Mucosa of rectum (tissue), 2 donors: ENCODE results near the gene TSEN54.

Source experiments
- H3K27ac ChIP-seq, 2 donors: one replicate each; pipeline ENCODE4 v1.7.0; 2013; ENCODE audit warnings: inconsistent platforms in 2 of 2, low read depth in 2 of 2, low read length in 2 of 2
- H3K27me3 ChIP-seq, 2 donors: one replicate each; pipeline ENCODE4 v1.7.0; 2013; ENCODE audit warnings: low read length in 2 of 2; ENCODE audit not compliant: control insufficient read depth in 2 of 2, insufficient read depth in 2 of 2
- H3K36me3 ChIP-seq, 2 donors: one replicate each; pipeline ENCODE4 v1.7.0; 2013; ENCODE audit warnings: low read length in 2 of 2; ENCODE audit not compliant: control insufficient read depth in 2 of 2, insufficient read depth in 2 of 2
- H3K4me1 ChIP-seq, 2 donors: one replicate each; pipeline ENCODE4 v1.7.0; 2013; ENCODE audit warnings: low read length in 2 of 2, mild to moderate bottlenecking in 1 of 2; ENCODE audit not compliant: control insufficient read depth in 2 of 2, insufficient read depth in 2 of 2
- H3K4me3 ChIP-seq, 2 donors: one replicate each; pipeline ENCODE4 v1.7.0; 2013; ENCODE audit warnings: low read length in 2 of 2
- H3K9ac ChIP-seq, 2 donors: one replicate each; pipeline ENCODE4 v1.7.0; 2013; ENCODE audit warnings: low read length in 2 of 2, low read depth in 1 of 2, mild to moderate bottlenecking in 1 of 2
- H3K9me3 ChIP-seq, 2 donors: one replicate each; pipeline ENCODE4 v1.7.0; 2013; ENCODE audit warnings: low read length in 2 of 2; ENCODE audit not compliant: control insufficient read depth in 2 of 2
- donor health status: healthy.
- donor health status: Normal muscosa, but diverticular disease.

TSEN54 gene

DNA sequence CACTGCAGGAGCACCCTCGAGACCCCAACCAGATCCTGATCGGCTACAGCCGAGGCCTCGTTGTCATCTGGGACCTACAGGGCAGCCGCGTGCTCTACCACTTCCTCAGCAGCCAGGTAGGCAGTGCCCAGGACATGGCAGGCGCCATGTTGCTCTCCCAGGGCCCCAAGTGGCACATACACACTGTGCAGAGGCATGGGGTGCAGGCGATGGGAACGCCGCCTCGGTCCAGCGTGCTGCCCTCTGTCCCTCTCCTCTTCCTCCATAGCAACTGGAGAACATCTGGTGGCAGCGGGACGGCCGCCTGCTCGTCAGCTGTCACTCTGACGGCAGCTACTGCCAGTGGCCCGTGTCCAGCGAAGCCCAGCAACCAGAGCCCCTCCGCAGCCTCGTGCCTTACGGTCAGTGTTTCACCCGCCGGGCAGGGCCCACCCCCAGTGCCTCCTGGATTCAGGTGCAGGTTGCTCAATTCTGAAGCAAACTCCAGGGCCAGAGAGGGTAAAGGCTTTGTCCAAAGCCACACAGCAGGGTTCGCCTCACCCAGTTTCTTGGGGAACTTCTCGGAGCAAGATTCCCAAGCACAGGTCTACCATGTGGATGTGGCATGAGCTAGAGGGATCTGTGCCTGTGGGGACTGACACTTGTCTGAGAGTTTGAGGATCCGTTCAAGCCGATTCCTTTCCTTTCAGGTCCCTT is 46.9 kb downstream of the TSEN54 start:
- H3K36me3 ChIP-seq = peaks cover 59 to 64% of the 10 kb centered on the region in 2 donors
- H3K9ac ChIP-seq = no peak overlapping the region
- no peaks in the 10 kb centered on the region for H3K9me3 ChIP-seq

GRCh38 chr17:75564195-75564594 is 47.9 kb downstream of the TSEN54 start:
- no peak overlapping the region for H3K4me3 ChIP-seq
- H3K9me3 ChIP-seq = no peaks in the 10 kb centered on the region
- H3K36me3 ChIP-seq = peaks cover 62 to 65% of the 10 kb centered on the region in 2 donors
- H3K4me1 ChIP-seq = no peaks in the 10 kb centered on the region
- no peak overlapping the region for H3K27ac ChIP-seq
- H3K9ac ChIP-seq = no peak overlapping the region
- no peaks in the 10 kb centered on the region for H3K27me3 ChIP-seq

More for the DNA sequence above, 46.9 kb downstream of the TSEN54 start:
- no peak overlapping the region for H3K4me3 ChIP-seq
- no peak overlapping the region for H3K27ac ChIP-seq
- peaks cover 3% of the 10 kb centered on the region in 2 donors for H3K4me1 ChIP-seq
- no peaks in the 10 kb centered on the region for H3K27me3 ChIP-seq

- H3K36me3 ChIP-seq = peaks cover 60 to 63% of the 10 kb centered on the region in 2 donors
Measured at GRCh38 chr17:75565066-75565465, 48.7 kb downstream of the TSEN54 start.

GRCh38 chr17:75565618-75566017 is 49.3 kb downstream of the TSEN54 start:
- H3K27me3 ChIP-seq = no peaks in the 10 kb centered on the region
- H3K9ac ChIP-seq = no peak overlapping the region
- H3K27ac ChIP-seq = no peak overlapping the region
- no peak overlapping the region for H3K4me3 ChIP-seq
- H3K4me1 ChIP-seq = peaks cover 0 to under 1% of the 10 kb centered on the region in 2 donors
- H3K36me3 ChIP-seq = peaks cover 65% of the 10 kb centered on the region in 2 donors
- H3K9me3 ChIP-seq = no peaks in the 10 kb centered on the region

More at GRCh38 chr17:75565066-75565465, 48.7 kb downstream of the TSEN54 start:
- Histone ChIP-seq H3K4me3 (no peak overlapping the region), H3K9me3 (no peaks in the 10 kb centered on the region), H3K9ac (no peak overlapping the region), H3K27me3 (no peaks in the 10 kb centered on the region), H3K4me1 (no peaks in the 10 kb centered on the region), H3K27ac (no peak overlapping the region)

DNA sequence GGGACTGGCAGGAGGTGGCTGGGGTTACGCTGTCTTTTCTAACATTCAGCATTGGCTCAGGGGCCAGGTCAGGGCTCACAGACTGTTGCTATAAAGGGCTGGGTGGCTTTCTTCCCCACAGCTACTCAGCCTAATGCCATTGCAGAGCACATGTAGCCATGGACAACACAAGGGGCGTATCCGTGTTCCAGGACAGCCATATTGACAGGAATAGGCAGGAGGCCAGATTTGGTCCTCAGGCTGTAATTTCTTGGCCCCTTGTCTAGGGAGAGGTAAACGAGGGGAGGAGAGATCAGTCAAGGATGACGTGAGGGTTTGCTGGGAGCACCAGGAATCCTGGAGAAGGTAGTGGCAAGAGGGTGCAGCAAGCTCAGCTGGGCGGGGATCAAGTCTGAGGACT is 50.1 kb downstream of the TSEN54 start:
- Histone ChIP-seq H3K4me1 (peaks cover 0 to 3% of the 10 kb centered on the region in 2 donors), H3K36me3 (peaks cover 68 to 70% of the 10 kb centered on the region in 2 donors), H3K27me3 (no peaks in the 10 kb centered on the region), H3K9me3 (no peaks in the 10 kb centered on the region), H3K27ac (no peak overlapping the region), H3K9ac (no peak overlapping the region), H3K4me3 (no peak overlapping the region)

DNA sequence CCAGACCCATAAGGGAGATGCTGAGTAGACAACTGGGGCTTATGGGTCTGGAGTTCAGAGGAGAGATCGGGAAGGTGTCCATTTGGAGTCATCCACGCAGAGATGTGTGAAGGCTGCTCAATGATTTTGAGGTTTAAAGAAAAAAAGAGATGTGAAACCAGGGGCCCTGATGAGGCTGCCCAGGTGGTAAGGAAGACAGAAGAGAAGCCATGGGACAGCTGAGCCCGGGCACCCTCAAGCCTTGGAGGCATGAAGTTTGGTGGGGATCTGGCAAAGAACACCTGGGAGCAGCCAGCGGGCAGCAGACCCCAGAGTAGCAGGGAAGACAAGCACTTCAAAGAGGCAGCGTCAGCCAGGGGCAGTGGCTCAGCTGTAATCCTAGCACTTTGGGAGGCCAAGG is 50.5 kb downstream of the TSEN54 start:
- H3K4me1 ChIP-seq = peaks cover 0 to 3% of the 10 kb centered on the region in 2 donors
- H3K36me3 ChIP-seq = peaks cover 71 to 74% of the 10 kb centered on the region in 2 donors
- H3K27me3 ChIP-seq = no peaks in the 10 kb centered on the region
- H3K27ac ChIP-seq = no peak overlapping the region
- H3K9ac ChIP-seq = no peak overlapping the region
- no peak overlapping the region for H3K4me3 ChIP-seq
- no peaks in the 10 kb centered on the region for H3K9me3 ChIP-seq

DNA sequence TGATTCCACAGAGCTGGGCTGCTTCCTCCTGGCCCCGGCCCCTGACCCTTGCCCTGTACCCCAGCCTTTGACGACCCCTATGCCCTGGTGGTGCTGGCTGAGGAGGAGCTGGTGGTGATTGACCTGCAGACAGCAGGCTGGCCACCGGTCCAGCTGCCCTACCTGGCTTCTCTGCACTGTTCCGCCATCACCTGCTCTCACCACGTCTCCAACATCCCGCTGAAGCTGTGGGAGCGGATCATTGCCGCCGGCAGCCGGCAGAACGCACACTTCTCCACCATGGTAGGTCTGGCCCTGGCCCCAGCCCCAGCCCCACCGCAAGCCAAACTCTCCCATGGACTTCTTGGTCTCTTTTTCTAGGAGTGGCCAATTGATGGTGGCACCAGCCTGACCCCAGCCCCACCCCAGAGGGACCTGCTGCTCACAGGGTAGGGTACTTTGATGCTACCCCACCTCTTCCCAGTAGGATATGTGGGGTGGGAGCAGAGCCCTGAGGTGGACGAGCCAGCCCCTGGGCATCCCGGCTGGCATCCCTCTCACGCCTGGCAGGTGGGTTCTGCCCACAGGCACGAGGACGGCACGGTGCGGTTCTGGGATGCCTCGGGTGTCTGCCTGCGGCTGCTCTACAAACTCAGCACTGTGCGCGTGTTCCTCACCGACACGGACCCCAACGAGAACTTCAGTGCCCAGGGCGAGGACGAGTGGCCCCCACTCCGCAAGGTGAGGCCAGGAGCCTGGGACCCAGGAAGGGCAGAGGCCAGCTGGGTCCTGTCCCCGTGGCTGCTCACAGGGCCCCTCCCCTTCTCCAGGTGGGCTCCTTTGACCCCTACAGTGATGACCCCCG is 52.3 kb downstream of the TSEN54 start:
- Histone ChIP-seq H3K9me3 (no peaks in the 10 kb centered on the region), H3K27ac (no peak overlapping the region), H3K9ac (no peak overlapping the region), H3K27me3 (no peaks in the 10 kb centered on the region), H3K4me1 (peaks cover 5 to 7% of the 10 kb centered on the region in 2 donors), H3K36me3 (peaks cover 64 to 76% of the 10 kb centered on the region in 2 donors), H3K4me3 (no peak overlapping the region)

DNA sequence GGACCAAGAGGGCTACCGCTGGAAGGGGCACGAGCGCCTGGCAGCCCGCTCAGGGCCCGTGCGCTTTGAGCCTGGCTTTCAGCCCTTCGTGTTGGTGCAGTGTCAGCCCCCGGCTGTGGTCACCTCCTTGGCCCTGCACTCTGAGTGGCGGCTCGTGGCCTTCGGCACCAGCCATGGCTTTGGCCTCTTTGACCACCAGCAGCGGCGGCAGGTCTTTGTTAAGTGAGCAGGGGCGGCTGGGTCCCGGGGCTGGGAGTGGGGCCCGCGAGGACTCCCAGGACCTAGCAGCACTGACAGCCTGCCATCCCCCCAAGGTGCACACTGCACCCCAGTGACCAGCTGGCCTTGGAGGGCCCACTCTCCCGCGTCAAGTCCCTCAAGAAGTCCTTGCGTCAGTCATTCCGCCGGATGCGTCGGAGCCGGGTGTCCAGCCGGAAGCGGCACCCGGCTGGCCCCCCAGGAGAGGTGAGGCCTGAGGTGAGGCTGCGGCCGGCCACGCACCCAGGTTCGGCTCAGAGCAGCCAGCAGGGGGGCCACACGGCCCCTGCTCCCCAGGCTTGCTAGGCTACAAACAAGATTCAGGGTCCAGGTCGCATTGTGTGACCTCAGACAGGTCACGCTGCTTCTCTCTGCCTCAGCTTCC is 53.8 kb downstream of the TSEN54 start:
- Histone ChIP-seq H3K4me3 (no peak overlapping the region), H3K36me3 (peaks cover 60 to 61% of the 10 kb centered on the region in 2 donors), H3K9me3 (no peaks in the 10 kb centered on the region), H3K9ac (no peak overlapping the region), H3K4me1 (peaks cover 12 to 14% of the 10 kb centered on the region in 2 donors), H3K27me3 (no peaks in the 10 kb centered on the region), H3K27ac (peak overlapping the region in 1 of 2 donors; percentile 68)

- H3K4me3 ChIP-seq = no peak overlapping the region
- H3K4me1 ChIP-seq = peaks cover 12 to 14% of the 10 kb centered on the region in 2 donors
- H3K9ac ChIP-seq = no peak overlapping the region
- H3K36me3 ChIP-seq = peaks cover 54 to 55% of the 10 kb centered on the region in 2 donors
- H3K27ac ChIP-seq = peak overlapping the region in 1 of 2 donors; percentile 68
- no peaks in the 10 kb centered on the region for H3K27me3 ChIP-seq
- no peaks in the 10 kb centered on the region for H3K9me3 ChIP-seq
Measured at GRCh38 chr17:75570772-75571171, 54.4 kb downstream of the TSEN54 start.
